Tibial artery (tissue), 4 donors: ENCODE results near the gene COG7.

Experiments used
- DNase-seq, 2 donors: peaks; one replicate each; pipeline ENCODE4 v3.0.0-alpha.2; 2019
- H3K27ac ChIP-seq, 2 donors: fragments of 200-600 bp; sonication (generic) in 1 of 2; 1 replicate in 1 of 2; 2 replicates in 1 of 2; pipeline ENCODE4 v1.5.1; 2018 to 2019; ENCODE audit warnings: mild to moderate bottlenecking in 1 of 2
- H3K27me3 ChIP-seq, 2 donors: fragments of 200-600 bp; sonication (generic) in 1 of 2; one replicate each; pipeline versions ENCODE4 v1.5.1 to v1.6.0; 2016 to 2019
- H3K36me3 ChIP-seq, 3 donors: fragments of 200-600 bp; sonication (generic) in 2 of 3; one replicate each; pipeline ENCODE4 v1.5.1; 2016 to 2019; ENCODE audit warnings: mild to moderate bottlenecking in 2 of 3
- H3K4me1 ChIP-seq, 4 donors: fragments of 200-600 bp; sonication (generic) in 2 of 4; 1 replicate in 3 of 4; 2 replicates in 1 of 4; pipeline ENCODE4 v1.5.1; 2016 to 2019
- H3K4me3 ChIP-seq, 2 donors: fragments of 200-600 bp; sonication (generic) in 1 of 2; 1 replicate in 1 of 2; 2 replicates in 1 of 2; pipeline ENCODE4 v1.5.1; 2018 to 2019; ENCODE audit warnings: mild to moderate bottlenecking in 2 of 2
- H3K9me3 ChIP-seq, 3 donors: fragments of 200-600 bp; sonication (generic) in 1 of 3; one replicate each; pipeline ENCODE4 v1.5.1; 2016 to 2019
- CTCF ChIP-seq, 2 experiments: fragments of 200-600 bp in 1 of 2; fragments of 450-650 bp in 1 of 2; IDR thresholded peaks; one replicate each; pipeline ENCODE4 v1.5.1; 2017 to 2019; ENCODE audit warnings: antibody characterized with exemption in 2 of 2, mild to moderate bottlenecking in 1 of 2, moderate library complexity in 1 of 2
- intact Hi-C: fragments of 100-400 bp; cut with DNase I; formaldehyde crosslinking; loops from one replicate; pipeline ENCODE4 v1.15.0; 2023; ENCODE audit warnings: low total_unique reads

COG7 gene

GRCh38 chr16:23377071-23377931 is 75.7 kb downstream of the COG7 start:
- Histone ChIP-seq H3K9me3 (no peaks in the 10 kb centered on the region), H3K27ac (no peak overlapping the region), H3K27me3 (peaks cover 0 to 4% of the 10 kb centered on the region in 2 donors), H3K4me3 (no peak overlapping the region), H3K36me3 (peaks cover 0 to 3% (median 0%) of the 10 kb centered on the region in 3 donors), H3K4me1 (no peaks in the 10 kb centered on the region)
- TF ChIP-seq CTCF (IDR thresholded peaks at IDR 0.05) = no peak
- intact Hi-C loops = no loop called here
- no peak for DNase-seq

GRCh38 chr16:23375643-23376042 is 77.3 kb downstream of the COG7 start:
- H3K27me3 ChIP-seq = peaks cover 0 to 18% of the 10 kb centered on the region in 2 donors
- H3K4me1 ChIP-seq = no peaks in the 10 kb centered on the region
- H3K9me3 ChIP-seq = no peaks in the 10 kb centered on the region
- DNase-seq = no peak
- TF ChIP-seq CTCF (IDR thresholded peaks at IDR 0.05) = no peak
- peaks cover 0 to 3% (median 0%) of the 10 kb centered on the region in 3 donors for H3K36me3 ChIP-seq
- intact Hi-C loops = no loop called here
- H3K4me3 ChIP-seq = no peak overlapping the region
- no peak overlapping the region for H3K27ac ChIP-seq

- no peak for DNase-seq
- peaks cover 0 to 3% (median 0%) of the 10 kb centered on the region in 3 donors for H3K36me3 ChIP-seq
- intact Hi-C loops = no loop called here
- H3K4me1 ChIP-seq = no peaks in the 10 kb centered on the region
- H3K27me3 ChIP-seq = peaks cover 0 to 19% of the 10 kb centered on the region in 2 donors
- no peak for TF ChIP-seq CTCF (IDR thresholded peaks at IDR 0.05)
- no peak overlapping the region for H3K4me3 ChIP-seq
- H3K9me3 ChIP-seq = no peaks in the 10 kb centered on the region
- H3K27ac ChIP-seq = no peak overlapping the region
Measured at GRCh38 chr16:23374721-23375510, 78.1 kb downstream of the COG7 start.

GRCh38 chr16:23373436-23374219 is 79.4 kb downstream of the COG7 start:
- peaks cover 0 to 19% of the 10 kb centered on the region in 2 donors for H3K27me3 ChIP-seq
- no peak overlapping the region for H3K27ac ChIP-seq
- H3K36me3 ChIP-seq = peaks cover 0 to 3% (median 0%) of the 10 kb centered on the region in 3 donors
- no peak overlapping the region for H3K4me3 ChIP-seq
- H3K9me3 ChIP-seq = no peaks in the 10 kb centered on the region
- intact Hi-C loops = no loop called here
- DNase-seq = no peak
- no peaks in the 10 kb centered on the region for H3K4me1 ChIP-seq
- no peak for TF ChIP-seq CTCF (IDR thresholded peaks at IDR 0.05)

- Histone ChIP-seq H3K4me3 (no peak overlapping the region), H3K27me3 (peaks cover 0 to 19% of the 10 kb centered on the region in 2 donors), H3K4me1 (no peaks in the 10 kb centered on the region), H3K9me3 (no peaks in the 10 kb centered on the region), H3K27ac (no peak overlapping the region), H3K36me3 (peaks cover 0 to 3% (median 0%) of the 10 kb centered on the region in 3 donors)
- no peak for DNase-seq
- no peak for TF ChIP-seq CTCF (IDR thresholded peaks at IDR 0.05)
- intact Hi-C loops = no loop called here
Measured at GRCh38 chr16:23371368-23371767, 81.6 kb downstream of the COG7 start.
